ENCODE data around the gene MAT2B. TPM values are rescaled to one million over a fixed set of nuclear protein-coding genes. Genes with fewer than 3 reads are reported as not detected.

MAT2B gene
- total and polyA plus RNA-seq, 2 of the 8 experiments (the other 6 are each of a cell fraction or from before 2014, with no cell fraction given): 33.9 to 65.2 TPM

GRCh38 chr5:163503106-163504078 is 2.0 kb upstream of the MAT2B start (continued):
- TF ChIP-seq CHD7 (IDR thresholded peaks at IDR 0.05; ENCODE audit: insufficient replicate concordance, low read length) (peak; percentile 48), SAP30 (IDR thresholded peaks at IDR 0.05; ENCODE audit: insufficient read depth, insufficient replicate concordance, low read length) (no peak), SP4 (IDR thresholded peaks at IDR 0.05; ENCODE audit: low read length) (no peak), TBP (IDR thresholded peaks at IDR 0.05; ENCODE audit: low read depth, low read length) (peak; percentile 95), NRF1 (IDR thresholded peaks at IDR 0.05; ENCODE audit: low read depth, low read length) (0 out of 2 replicates have a peak, but pooled peaks have one; percentile 11), BRCA1 (IDR thresholded peaks at IDR 0.05; ENCODE audit: low read depth, low read length) (no peak), POU5F1 (IDR thresholded peaks at IDR 0.05; ENCODE audit: low read depth, low read length) (0 out of 2 replicates have a peak, but pooled peaks have one; percentile 7), CTBP2 (IDR thresholded peaks at IDR 0.05; ENCODE audit: borderline replicate concordance, insufficient read depth, insufficient read length, low read length) (no peak), PHF8 (conservative IDR thresholded peaks at IDR 0.05; ENCODE audit: low read depth, low read length) (no peak)
